Caco-2 (cell line): ENCODE data around the gene TACO1. TPM values are rescaled to one million over a fixed set of nuclear protein-coding genes. Genes with fewer than 3 reads are reported as not detected.
A peak's percentile ranks its signal among the peaks of the same experiment; 100 is the strongest.

Experiments used
- BruUV-seq: library from RNA; stranded (reverse); fragments of 400-500 nt; replicated peaks from 2 replicates; lab custom pipeline; 2021; lab: Mats Ljungman, UMichigan
- CTCF ChIA-PET: fragments of 300-600 bp; sonication (Branson Sonifier 250); formaldehyde crosslinking; loops from one replicate; lab custom pipeline; 2022; ENCODE audit warnings: antibody characterized with exemption; lab: Charles Lee
- POLR2A ChIA-PET: fragments of 300-600 bp; sonication (Branson Sonifier 250); formaldehyde crosslinking; loops from one replicate; lab custom pipeline; 2022; ENCODE audit warnings: antibody characterized with exemption; lab: Charles Lee
- DNase-seq, 2 experiments: peaks; one replicate each; pipeline versions ENCODE4 v3.0.0 to v3.0.0-alpha.2; 2020 to 2022
- H3K27me3 ChIP-seq: replicated peaks from 2 replicates; pipeline ENCODE4 v1.6.0; 2011; ENCODE audit warnings: low read length; ENCODE audit not compliant: control insufficient read depth, insufficient read depth
- H3K36me3 ChIP-seq: 2 replicates; pipeline ENCODE4 v1.5.1; 2011; ENCODE audit warnings: low read length; ENCODE audit not compliant: control insufficient read depth, insufficient read depth
- H3K4me1 ChIP-seq: fragments of 250-450 bp; sonication (Bioruptor Pico); 2 replicates; pipeline ENCODE4 v1.5.1; 2020; ENCODE audit warnings: mild to moderate bottlenecking
- H3K4me3 ChIP-seq: 2 replicates; pipeline ENCODE4 v1.5.1; 2011; ENCODE audit warnings: low read depth, mild to moderate bottlenecking, control low read depth, low read length
- H3K9me3 ChIP-seq: fragments of 250-450 bp; sonication (Bioruptor Pico); 2 replicates; pipeline ENCODE4 v1.5.1; 2020; ENCODE audit warnings: mild to moderate bottlenecking, moderate library complexity
- H3K27ac Mint-ChIP-seq: one replicate; pipeline ENCODE4 v1.8.0; 2022; ENCODE audit warnings: mixed read lengths; ENCODE audit not compliant: unreplicated experiment
- H3K27me3 Mint-ChIP-seq: one replicate; pipeline ENCODE4 v1.8.0; 2022; ENCODE audit warnings: mixed read lengths; ENCODE audit not compliant: insufficient read depth, unreplicated experiment
- H3K36me3 Mint-ChIP-seq: one replicate; pipeline ENCODE4 v1.8.0; 2022; ENCODE audit warnings: mild to moderate bottlenecking, mixed read lengths; ENCODE audit not compliant: insufficient read depth, unreplicated experiment
- H3K4me1 Mint-ChIP-seq: one replicate; pipeline ENCODE4 v1.8.0; 2022; ENCODE audit warnings: low read depth, mixed read lengths; ENCODE audit not compliant: unreplicated experiment
- H3K4me3 Mint-ChIP-seq: one replicate; pipeline ENCODE4 v1.8.0; 2022; ENCODE audit warnings: mild to moderate bottlenecking, moderate library complexity, mixed read lengths; ENCODE audit not compliant: unreplicated experiment
- H3K9me3 Mint-ChIP-seq: one replicate; pipeline ENCODE4 v1.8.0; 2022; ENCODE audit warnings: mixed read lengths; ENCODE audit not compliant: unreplicated experiment
- CTCF ChIP-seq, 2 experiments: fragments of 200-600 bp in 1 of 2; IDR thresholded peaks; 1 replicate in 1 of 2; 2 replicates in 1 of 2; pipeline versions ENCODE4 v1.5.1 to v1.8.0; 2011 to 2022; ENCODE audit warnings: antibody characterized with exemption in 1 of 2, control low read depth in 1 of 2, inconsistent platforms in 1 of 2, low read depth in 1 of 2, low read length in 1 of 2, mild to moderate bottlenecking in 1 of 2, moderate library complexity in 1 of 2; ENCODE audit not compliant: insufficient read depth in 1 of 2, severe bottlenecking in 1 of 2, unreplicated experiment in 1 of 2
- intact Hi-C: fragments of 100-400 bp; cut with micrococcal nuclease; formaldehyde crosslinking; loops from one replicate; pipeline ENCODE4 v1.10.0; 2022; ENCODE audit not compliant: unreplicated experiment
- total RNA-seq: library from RNA; stranded (reverse); gene quantifications from 2 replicates; pipeline ENCODE4 v1.2.3, GENCODE V29; 2022

Gene TACO1
- total RNA-seq, 1 experiment from 2014 or later, result 29.1 TPM

DNA sequence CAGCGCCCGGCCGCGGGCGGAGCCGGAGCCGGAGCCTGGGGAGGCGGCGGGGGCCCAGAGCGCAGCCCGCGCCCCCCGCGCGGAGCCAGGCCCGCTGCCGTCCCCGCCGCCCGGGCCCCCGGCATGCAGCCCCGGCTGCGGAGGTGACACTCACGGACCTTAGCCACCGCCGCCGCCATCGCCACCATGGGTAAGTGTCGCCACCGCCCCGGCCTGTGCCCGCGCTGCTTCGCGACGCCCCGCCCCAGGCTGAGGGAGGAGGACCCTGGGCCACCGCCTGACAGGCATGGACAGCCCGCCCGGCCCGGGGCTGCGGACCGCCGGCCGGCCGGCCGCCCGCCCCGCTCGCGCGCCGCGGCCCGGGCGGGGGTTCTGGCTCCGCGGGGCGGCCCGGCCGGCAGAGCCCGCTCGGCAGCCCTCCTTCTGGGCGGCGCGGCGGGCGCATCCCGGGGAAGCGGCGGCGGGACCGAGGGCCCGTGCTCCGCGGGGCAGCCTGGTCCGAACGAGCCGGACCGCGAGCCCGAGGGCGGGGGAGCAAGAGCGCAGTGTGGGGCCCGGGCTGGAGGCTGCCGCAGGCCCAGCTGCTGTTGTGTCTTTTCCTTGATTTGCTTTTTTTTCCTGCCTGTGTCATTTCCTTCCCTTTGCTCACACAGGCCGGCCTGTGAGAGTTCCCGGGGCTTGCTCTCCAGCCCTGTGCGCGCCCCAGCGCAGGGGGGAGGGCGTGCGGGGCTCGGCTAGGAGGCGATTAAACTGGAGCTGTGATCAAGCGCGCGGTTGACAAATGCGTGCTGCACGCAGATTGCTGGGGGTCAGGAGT, 22.1 kb downstream of the TACO1 start:
- no peaks in the 10 kb centered on the region; the same call in 1 of the 2 replicates for H3K4me1 ChIP-seq
- Mint-ChIP-seq H3K27me3 (peaks cover 9% of the 10 kb centered on the region), H3K9me3 (no peaks in the 10 kb centered on the region), H3K4me1 (peaks cover 16% of the 10 kb centered on the region), H3K4me3 (peak overlapping the region; percentile 94), H3K36me3 (peaks cover 12% of the 10 kb centered on the region), H3K27ac (peak overlapping the region; percentile 78)
- TF ChIP-seq CTCF (IDR thresholded peaks at IDR 0.05; ENCODE audit: insufficient read depth in 1 of 2, low read depth in 1 of 2, low read length in 1 of 2, severe bottlenecking in 1 of 2, unreplicated experiment in 1 of 2), result no peak
- intact Hi-C loops, result loop anchor here (1.0 to 10.0 kb wide), 4 partner anchors 72 to 222 kb away; partner anchors contain the start of genes DCAF7, SMARCD2 and STRADA
- H3K36me3 ChIP-seq, result no peaks in the 10 kb centered on the region
- ChIA-PET CTCF (interaction anchor here (0.8 to 1.5 kb wide), 6 partner anchors 10 to 226 kb away, joined by 3 to 25 read pairs (median 6); no protein-coding TSS in a partner anchor), POLR2A (interaction anchor here (0.5 to 1.4 kb wide), 10 partner anchors 11 to 204 kb away, joined by 3 to 6 read pairs (median 4); partner anchors contain the start of genes CCDC47, DCAF7 and TACO1)
- peak overlapping the region; percentile 95 for H3K4me3 ChIP-seq
- BruUV-seq, result no TSS peak
- DNase-seq, result peak; percentile 76 to 84
- H3K27me3 ChIP-seq, result no peaks in the 10 kb centered on the region
- no peaks in the 10 kb centered on the region for H3K9me3 ChIP-seq

DNA sequence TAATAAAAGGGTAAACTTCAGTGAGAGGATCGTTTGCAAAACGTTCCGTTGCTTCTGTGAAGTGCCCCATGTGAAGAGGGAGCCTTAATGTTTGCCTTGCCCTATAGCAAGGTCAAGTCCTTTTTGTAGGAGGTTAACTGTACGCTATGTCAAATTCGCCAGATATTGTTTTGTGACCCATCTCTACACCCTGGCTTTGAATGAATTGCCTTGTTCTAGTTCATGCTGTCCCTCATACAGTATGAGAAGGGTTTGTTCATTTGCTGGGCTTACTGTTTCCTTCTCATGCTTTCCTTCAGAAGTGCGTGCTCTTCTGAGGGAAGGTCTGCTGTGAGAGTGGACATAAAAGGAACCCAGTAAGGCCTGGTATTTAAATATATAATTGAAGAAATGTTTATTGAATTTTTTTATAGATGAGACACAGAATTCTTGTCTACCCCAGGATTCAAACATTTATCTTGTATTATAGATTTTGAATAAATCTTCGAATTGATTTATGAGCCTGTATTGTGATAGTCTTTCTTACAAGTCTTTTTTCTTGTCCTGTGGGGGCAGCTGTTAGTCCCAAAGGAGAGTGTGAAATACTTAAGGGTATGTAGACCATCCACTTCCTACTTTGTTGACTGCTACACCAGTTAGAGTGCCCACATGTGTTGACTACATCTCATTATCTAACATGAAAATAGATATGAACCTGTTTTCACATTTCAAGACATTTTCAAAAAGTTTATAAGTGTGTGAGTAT, 23.3 kb downstream of the TACO1 start:
- Mint-ChIP-seq H3K36me3 (peaks cover 12% of the 10 kb centered on the region), H3K27ac (no peak overlapping the region), H3K4me1 (peaks cover 16% of the 10 kb centered on the region), H3K4me3 (peak overlapping the region; percentile 94), H3K9me3 (no peaks in the 10 kb centered on the region), H3K27me3 (no peaks in the 10 kb centered on the region)
- BruUV-seq, result TSS peak; percentile 27
- Histone ChIP-seq H3K27me3 (no peaks in the 10 kb centered on the region), H3K4me3 (peak overlapping the region; percentile 95), H3K9me3 (no peaks in the 10 kb centered on the region), H3K36me3 (no peaks in the 10 kb centered on the region), H3K4me1 (no peaks in the 10 kb centered on the region; the same call in 1 of the 2 replicates)
- no peak for TF ChIP-seq CTCF (IDR thresholded peaks at IDR 0.05; ENCODE audit: insufficient read depth in 1 of 2, low read depth in 1 of 2, low read length in 1 of 2, severe bottlenecking in 1 of 2, unreplicated experiment in 1 of 2)
- ChIA-PET CTCF (no interaction called here), POLR2A (no interaction called here)
- intact Hi-C loops, result loop anchor here (5.0 to 10.0 kb wide), 2 partner anchors 73 to 221 kb away; partner anchors contain the start of gene SMARCD2
- no peak for DNase-seq

DNA sequence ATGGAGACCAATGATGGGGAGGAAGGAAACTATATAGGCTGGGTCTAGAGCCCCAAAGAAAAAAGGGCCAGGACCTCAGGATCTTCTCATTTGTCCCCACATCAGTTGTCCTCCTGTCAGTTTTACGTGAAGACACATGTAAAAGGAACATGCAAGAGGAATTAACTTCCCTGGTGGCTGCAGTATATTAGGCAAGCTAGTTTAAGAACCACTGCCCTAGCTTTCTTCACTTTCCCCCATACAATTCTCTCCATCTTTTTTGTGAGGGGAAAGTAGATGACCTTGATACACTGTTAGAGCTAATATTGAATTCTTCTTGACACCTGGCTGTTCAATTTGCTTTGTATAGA, 23.8 kb downstream of the TACO1 start:
- intact Hi-C loops, result loop anchor here (5.0 to 10.0 kb wide), 2 partner anchors 73 to 220 kb away; partner anchors contain the start of gene SMARCD2
- H3K4me3 ChIP-seq, result no peak overlapping the region
- ChIA-PET POLR2A (no interaction called here), CTCF (no interaction called here)
- peaks cover 12% of the 10 kb centered on the region for H3K36me3 Mint-ChIP-seq
- H3K9me3 ChIP-seq, result no peaks in the 10 kb centered on the region
- H3K4me3 Mint-ChIP-seq, result peak overlapping the region; percentile 49
- H3K4me1 Mint-ChIP-seq, result peaks cover 16% of the 10 kb centered on the region
- no peaks in the 10 kb centered on the region for H3K9me3 Mint-ChIP-seq
- H3K36me3 ChIP-seq, result no peaks in the 10 kb centered on the region
- no TSS peak for BruUV-seq
- no peaks in the 10 kb centered on the region for H3K27me3 Mint-ChIP-seq
- H3K4me1 ChIP-seq, result no peaks in the 10 kb centered on the region; the same call in 1 of the 2 replicates
- H3K27ac Mint-ChIP-seq, result no peak overlapping the region
- TF ChIP-seq CTCF (IDR thresholded peaks at IDR 0.05; ENCODE audit: insufficient read depth in 1 of 2, low read depth in 1 of 2, low read length in 1 of 2, severe bottlenecking in 1 of 2, unreplicated experiment in 1 of 2), result no peak
- H3K27me3 ChIP-seq, result no peaks in the 10 kb centered on the region
- DNase-seq, result no peak
